ENCODE data around the gene CITED1.

GRCh38 chrX:72265263-72265662 is 40.5 kb downstream of the CITED1 start:
- TF ChIP-seq CTCF (IDR thresholded peaks at IDR 0.05) (no peak), SIN3A (IDR thresholded peaks at IDR 0.05; ENCODE audit: borderline replicate concordance, insufficient read depth, low read depth, low read length) (no peak), POLR2AphosphoS5 (IDR thresholded peaks at IDR 0.05; ENCODE audit: low read depth, low read length) (no peak), TCF7L2 (IDR thresholded peaks at IDR 0.05; ENCODE audit: low read depth, low read length) (no peak)
